Fibroblast of skin of scalp (primary cell): ENCODE results near the gene SNAP25.

ENCODE experiments used
- DNase-seq: peaks from one replicate; pipeline ENCODE4 v3.0.0-alpha.2; 2013

The SNAP25 gene

DNA sequence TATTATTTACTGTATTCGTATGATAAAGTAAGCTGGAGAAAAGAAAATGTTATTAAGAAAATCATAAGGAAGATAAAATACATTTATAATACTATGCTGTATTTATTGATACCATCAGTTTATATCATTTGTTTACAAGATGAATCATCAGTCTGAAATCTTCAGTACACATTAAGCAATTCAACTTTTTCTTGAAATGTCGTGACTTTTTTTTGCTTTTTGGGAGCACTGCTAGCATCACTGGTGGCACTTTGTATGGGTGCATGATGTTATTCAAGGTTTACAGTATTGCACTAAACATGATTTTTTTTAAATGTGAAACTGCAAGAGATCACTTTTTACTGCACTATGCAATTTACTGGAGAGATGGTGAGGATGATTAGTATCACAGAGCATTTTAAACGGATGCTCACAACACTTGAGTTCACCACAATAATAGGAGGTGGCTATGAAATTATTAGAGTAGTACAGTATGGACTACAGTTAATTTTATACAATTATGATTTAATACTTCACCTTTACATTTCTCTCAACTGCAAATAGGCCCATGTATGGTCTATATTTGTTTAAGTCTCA, 85.9 kb downstream of the SNAP25 start:
- no peak for DNase-seq

DNA sequence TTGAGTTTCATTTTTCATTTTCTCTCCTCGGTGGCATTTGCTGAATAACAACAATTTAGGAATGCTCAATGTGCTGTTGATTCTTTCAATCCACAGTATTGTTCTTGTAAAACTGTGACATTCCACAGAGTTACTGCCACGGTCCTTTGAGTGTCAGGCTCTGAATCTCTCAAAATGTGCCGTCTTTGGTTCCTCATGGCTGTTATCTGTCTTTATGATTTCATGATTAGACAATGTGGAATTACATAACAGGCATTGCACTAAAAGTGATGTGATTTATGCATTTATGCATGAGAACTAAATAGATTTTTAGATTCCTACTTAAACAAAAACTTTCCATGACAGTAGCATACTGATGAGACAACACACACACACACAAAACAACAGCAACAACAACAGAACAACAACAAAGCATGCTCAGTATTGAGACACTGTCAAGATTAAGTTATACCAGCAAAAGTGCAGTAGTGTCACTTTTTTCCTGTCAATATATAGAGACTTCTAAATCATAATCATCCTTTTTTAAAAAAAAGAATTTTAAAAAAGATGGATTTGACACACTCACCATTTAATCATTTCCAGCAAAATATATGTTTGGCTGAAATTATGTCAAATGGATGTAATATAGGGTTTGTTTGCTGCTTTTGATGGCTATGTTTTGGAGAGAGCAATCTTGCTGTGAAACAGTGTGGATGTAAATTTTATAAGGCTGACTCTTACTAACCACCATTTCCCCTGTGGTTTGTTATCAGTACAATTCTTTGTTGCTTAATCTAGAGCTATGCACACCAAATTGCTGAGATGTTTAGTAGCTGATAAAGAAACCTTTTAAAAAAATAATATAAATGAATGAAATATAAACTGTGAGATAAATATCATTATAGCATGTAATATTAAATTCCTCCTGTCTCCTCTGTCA, 88.1 kb downstream of the SNAP25 start:
- DNase-seq, result peak; percentile 81

GRCh38 chr20:10307359-10307735, 88.7 kb downstream of the SNAP25 start:
- DNase-seq, result no peak

DNA sequence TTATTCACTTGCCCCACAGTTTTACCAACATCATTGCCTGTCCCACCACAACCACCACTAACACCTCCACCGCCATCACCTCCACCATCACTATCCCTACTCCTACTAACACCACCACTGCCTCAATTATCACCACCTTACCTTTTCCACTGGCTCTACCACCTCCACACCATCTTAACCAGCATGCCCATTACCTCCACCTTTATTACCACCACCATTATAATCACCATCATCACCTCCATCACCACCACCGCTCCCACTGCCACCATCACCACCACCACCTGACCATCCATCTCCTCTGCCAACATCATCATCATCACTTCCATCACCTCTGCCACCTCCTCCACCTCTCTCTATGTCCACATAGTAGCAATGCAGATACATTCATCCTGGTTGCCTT, 90.0 kb downstream of the SNAP25 start:
- no peak for DNase-seq

DNA sequence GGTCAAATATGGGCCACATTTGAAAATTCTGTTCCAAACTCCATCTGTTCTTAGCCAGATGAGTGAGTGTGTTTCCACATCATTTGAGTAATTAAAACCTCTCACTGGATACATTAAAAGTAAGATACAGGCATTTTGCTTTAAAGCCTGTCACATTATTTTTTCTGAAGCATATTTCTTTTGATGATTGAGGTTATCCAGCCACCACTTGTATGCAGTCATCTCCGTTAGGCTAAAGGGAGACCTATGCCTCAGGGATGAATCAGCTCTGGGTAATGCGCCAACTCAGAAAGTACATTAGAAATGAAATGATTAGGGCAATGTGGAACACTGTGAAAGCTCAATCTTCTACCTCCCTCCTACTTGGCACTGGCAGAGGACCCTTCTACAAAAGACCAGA, 90.7 kb downstream of the SNAP25 start:
- DNase-seq, result peak; percentile 90

GRCh38 chr20:10312111-10312510, 93.5 kb downstream of the SNAP25 start:
- DNase-seq, result peak; percentile 54

DNA sequence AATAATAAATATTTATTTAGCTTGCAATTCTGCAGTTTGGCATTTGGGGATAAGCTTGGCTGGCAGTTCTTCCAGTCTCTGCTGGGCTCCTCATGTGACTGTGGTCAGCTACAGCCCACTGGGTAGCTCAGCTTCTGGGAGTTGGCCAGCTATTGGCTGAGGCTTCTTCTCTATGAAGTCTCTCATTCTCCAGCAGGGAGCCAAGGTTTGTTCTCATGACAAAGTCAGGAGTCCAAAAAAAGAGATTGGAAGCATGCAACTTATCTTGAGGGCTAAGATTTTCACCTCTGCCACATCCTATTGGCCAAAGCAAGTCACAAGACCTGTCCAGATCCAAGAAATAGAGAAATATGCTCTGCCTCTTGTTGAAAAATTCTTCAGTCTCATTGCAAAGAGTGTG, 94.6 kb downstream of the SNAP25 start:
- peak; percentile 31 for DNase-seq

DNA sequence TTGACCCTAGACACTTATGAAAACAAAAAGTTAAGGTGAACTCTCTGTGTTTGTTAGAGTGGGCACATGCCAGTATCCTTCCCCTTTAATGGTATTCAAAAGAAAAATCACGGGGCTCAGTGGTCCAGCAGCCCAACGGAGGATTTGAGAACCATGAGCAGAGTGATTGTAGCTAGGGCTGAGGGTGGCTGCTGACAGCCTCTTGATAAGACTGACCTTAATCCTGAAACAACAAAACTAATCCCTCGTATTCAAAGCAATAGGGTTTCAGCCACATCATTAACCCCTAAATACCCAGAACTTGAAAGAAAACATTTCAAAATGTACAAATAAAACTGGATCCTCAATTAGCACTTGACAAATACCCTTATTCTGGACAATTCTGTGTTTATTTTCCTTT, 95.1 kb downstream of the SNAP25 start:
- DNase-seq, result peak; percentile 36

DNA sequence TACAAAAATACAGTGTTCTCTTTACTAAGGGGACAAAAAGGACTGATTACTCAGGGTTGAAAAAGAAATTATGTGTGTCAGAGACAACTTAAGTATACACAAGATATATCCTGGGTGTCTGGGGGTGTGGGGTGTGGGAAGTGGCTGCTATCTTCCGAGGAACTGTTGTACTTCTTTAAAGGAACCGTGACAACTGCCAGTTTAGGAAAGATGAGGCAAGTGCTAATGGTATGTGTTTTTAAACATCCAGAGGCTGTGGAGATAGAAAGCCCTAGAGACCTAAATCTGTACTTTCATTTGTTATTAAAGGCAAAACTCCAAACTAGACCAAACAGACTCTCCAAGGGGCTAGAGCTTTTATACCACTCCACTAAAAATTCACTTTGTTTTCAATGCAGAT, 95.6 kb downstream of the SNAP25 start:
- peak; percentile 89 for DNase-seq

DNA sequence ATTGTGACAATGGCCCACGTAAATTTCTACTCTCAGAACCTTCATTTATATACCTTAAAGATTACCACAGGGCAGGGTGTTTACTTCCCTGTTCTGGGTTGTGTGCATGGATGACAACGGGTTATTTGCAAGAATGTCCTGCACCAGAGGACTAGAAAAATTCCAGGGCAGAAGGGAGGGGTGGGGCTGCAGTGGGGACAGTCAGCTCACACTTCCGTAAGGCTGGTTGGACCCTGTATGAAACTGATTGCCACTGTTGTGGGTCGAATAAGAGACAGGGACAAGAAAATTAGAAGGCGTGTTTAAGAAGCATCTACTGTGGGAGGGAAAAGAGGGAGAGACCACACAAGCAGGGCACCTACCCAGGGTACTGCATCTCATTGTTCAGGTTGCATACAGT, 96.5 kb downstream of the SNAP25 start:
- DNase-seq, result no peak

GRCh38 chr20:10316582-10316981, 98.0 kb downstream of the SNAP25 start:
- no peak for DNase-seq

DNA sequence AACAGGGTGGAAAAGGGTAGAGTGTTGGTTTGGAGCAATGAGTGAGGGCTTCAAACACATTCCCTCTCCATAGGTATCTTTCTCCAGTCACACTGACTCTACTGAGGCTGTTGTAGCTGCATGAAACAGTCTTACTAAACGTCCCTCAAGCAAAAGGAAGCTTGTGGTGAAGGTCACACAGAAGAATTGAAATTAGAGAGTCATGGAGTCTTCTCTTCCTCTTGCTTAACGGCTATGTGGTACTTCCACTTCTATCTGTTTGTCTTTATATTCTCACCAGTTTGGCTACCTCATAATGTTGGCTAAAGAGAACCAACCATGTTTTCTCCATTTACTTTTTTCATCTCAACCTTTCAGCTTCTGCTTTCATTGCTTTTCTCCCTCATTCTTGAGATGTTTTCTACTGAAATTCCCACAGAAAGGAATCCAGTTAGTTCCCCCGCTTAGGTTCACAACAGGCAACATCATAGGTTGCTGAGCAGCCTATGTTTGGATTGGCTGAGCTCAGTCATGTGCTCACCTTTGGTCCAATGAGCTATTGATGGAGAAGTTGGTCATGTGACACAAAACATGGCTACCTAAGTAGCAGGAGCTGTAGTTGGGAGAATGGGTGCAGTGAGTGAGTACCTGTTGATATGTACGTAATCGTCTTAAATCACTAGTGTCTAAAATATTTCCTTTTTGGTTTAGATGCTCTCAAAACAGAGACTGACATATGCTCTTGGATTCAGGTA, 99.8 kb downstream of the SNAP25 start:
- DNase-seq, result no peak

DNA sequence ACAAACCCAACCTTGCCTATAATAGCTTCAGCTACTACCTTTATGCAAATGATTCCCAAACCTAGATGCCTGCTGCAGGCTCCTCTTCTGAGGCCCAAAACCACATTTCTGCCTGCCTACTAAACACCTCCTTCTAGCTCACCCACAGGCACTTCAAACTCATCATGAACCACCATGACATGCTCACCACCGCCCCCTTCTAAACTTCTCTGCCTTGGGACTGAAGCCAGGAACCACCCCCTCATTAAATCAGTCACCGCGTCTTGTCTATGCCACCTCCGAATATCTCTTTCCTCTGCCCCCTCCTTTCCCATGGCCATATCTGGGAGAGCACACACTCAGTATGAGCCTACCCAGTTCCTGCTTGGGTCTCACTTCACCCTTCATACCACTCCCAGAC, 101.2 kb downstream of the SNAP25 start:
- no peak for DNase-seq

- no peak for DNase-seq
Observed at GRCh38 chr20:10321138-10321717, 102.6 kb downstream of the SNAP25 start.

DNA sequence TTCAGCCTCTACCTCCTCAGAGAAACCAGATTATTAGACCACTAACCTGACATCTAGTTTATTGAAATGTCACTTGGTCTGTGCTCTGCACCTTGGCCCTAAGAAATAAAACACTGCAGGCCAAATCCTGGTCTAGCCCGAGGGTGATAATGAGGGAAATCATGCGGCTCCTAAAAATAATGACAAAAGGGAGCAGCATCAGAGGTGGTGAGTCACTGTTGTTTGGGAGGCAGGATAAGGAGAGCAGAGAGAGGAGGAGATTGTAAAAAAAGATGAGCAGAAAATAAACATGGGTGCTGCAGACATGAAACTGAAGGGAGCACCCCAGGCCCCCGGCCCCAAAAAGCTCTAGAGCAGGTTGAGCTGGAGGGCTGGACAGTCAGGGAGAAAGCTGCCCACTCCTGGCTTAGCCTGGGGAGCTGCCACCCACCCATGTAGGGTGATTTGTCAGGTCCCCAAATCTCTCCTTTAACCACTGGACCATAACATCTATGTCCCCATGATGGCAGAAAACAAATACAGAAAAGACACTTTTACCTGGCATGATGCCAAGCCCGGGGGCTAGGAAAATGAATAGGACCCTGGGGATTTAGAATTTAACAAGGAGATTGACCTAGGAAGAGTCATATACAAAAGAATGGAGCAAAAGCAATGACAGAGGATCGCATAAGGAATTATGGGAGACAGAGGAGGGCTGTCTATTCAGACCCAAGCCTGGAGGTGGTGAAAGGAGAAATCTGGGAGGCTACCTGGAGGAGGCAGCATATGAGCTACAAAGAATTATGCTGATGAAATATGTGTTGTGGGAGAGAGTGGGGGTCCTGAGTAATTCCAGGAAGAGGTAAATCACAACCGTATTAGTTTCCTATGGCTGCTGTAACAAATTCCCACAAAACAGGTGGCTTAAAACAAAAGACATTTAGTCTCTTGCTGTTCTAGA, 103.7 kb downstream of the SNAP25 start:
- no peak for DNase-seq

DNA sequence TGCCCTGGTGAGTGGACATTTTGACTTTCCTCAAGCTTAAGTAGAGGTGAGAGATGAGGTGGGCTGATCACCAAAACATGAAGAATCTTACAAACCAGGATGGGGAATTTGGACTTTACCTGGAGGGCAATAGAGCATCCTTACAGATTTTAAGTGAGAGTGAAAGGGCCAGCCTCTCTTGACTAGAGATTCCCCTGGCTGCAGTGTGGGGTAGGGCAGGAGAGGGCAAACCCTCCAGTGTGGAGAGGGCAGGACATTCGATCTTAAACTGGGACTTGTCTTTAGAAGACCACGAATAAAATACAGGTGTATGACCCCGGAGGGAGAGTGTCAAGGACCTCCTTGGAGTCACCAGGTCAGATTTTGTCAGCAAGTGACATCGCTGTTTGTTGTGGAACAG, 105.1 kb downstream of the SNAP25 start:
- DNase-seq, result no peak

DNA sequence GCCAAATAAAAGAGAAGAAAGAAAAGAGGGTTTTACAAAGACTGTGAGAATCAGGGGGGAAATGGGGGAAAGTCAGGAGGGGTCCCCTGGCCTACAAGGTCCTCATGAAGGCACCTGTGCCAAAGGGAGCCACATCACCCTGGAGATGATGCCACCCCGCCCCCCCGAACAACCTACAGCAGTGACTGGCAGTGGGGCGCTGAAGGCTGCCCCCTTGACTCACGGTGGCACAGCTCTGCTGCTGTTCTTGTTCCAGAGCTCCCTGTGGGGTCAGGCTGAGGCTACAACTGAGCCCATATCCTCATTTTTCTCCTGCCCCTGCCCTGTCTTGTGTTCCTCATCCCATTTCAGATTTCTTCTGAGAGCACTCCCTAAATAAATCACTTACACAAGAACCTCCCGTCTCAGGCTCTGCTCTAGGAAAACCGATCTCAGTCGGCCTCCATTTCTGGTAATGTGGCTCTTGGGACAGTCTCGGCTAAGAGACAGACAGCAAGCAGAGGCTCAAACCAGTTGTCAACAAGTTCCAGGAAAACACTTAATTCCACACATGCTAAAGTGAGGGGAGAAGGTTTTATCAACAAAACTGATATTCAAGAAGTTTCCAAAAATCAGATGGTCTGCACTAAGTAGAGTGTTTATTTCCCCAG, 105.7 kb downstream of the SNAP25 start:
- no peak for DNase-seq

- DNase-seq, result peak; percentile 44
Observed at GRCh38 chr20:10328897-10329255, 110.2 kb downstream of the SNAP25 start.

- peak; percentile 62 for DNase-seq
Observed at GRCh38 chr20:10329387-10330005, 110.9 kb downstream of the SNAP25 start.

- DNase-seq, result peak; percentile 30
Observed at GRCh38 chr20:10330071-10330470, 111.4 kb downstream of the SNAP25 start.
